Progenitor cell of endocrine pancreas (in vitro differentiated cells): ENCODE data around the gene TPSD1. TPM values are rescaled to one million over a fixed set of nuclear protein-coding genes. Genes with fewer than 3 reads are reported as not detected.

ENCODE experiments used
- DNase-seq: peaks from one replicate; pipeline ENCODE4 v3.0.0; 2021; ENCODE audit warnings: low spot score; ENCODE audit not compliant: unreplicated experiment
- H3K27ac Mint-ChIP-seq: 2 replicates; pipeline ENCODE4 v1.8.0; 2021; ENCODE audit warnings: mild to moderate bottlenecking, moderate library complexity, mixed read lengths
- H3K27me3 Mint-ChIP-seq: 2 replicates; pipeline ENCODE4 v1.8.0; 2021; ENCODE audit warnings: mixed read lengths
- H3K36me3 Mint-ChIP-seq: 2 replicates; pipeline ENCODE4 v1.8.0; 2022; ENCODE audit warnings: mixed read lengths; ENCODE audit not compliant: insufficient read depth
- H3K4me1 Mint-ChIP-seq: 2 replicates; pipeline ENCODE4 v1.8.0; 2021; ENCODE audit warnings: low read depth, mixed read lengths
- H3K4me3 Mint-ChIP-seq: 2 replicates; pipeline ENCODE4 v1.8.0; 2021; ENCODE audit warnings: low read depth, mild to moderate bottlenecking, moderate library complexity, mixed read lengths
- H3K9me3 Mint-ChIP-seq: 2 replicates; pipeline ENCODE4 v1.8.0; 2021; ENCODE audit warnings: low read depth, mixed read lengths
- CTCF ChIP-seq: fragments of 200-600 bp; sonication (generic); IDR thresholded peaks from one replicate; pipeline ENCODE4 v1.5.0; 2021; ENCODE audit warnings: antibody characterized with exemption, mild to moderate bottlenecking; ENCODE audit not compliant: unreplicated experiment
- total RNA-seq: library from RNA; stranded (reverse); gene quantifications from 2 replicates; pipeline ENCODE4 v1.2.1, GENCODE V29; 2021

The TPSD1 gene
- total RNA-seq, 1 donor from 2014 or later = not detected

- DNase-seq = no peak
- Mint-ChIP-seq H3K27me3 (no peaks in the 10 kb centered on the region), H3K36me3 (peaks cover 2% of the 10 kb centered on the region), H3K27ac (peak overlapping the region; percentile 64), H3K4me1 (peaks cover 22% of the 10 kb centered on the region), H3K9me3 (no peaks in the 10 kb centered on the region), H3K4me3 (peak overlapping the region; percentile 84)
- TF ChIP-seq CTCF = no peak
These were observed 52.4 kb downstream of the TPSD1 start for GRCh38 chr16:1308036-1308976.

Other genes with a start within 250 kb of the TPSD1 start
- 1.0 and 1.4 TPM in 2 replicates for gene SSTR5, start 183.3 kb upstream of the TPSD1 start, total RNA-seq
- gene C1QTNF8, start 159.8 kb upstream of the TPSD1 start, total RNA-seq = not detected in 2 replicates
- 42.3 and 42.8 TPM in 2 replicates for gene CACNA1H, start 103.0 kb upstream of the TPSD1 start, total RNA-seq
- gene TPSG1, start 30.8 kb upstream of the TPSD1 start, total RNA-seq = not detected in 2 replicates
- not detected in 2 replicates for gene TPSB2, start 25.9 kb upstream of the TPSD1 start, total RNA-seq
- gene TPSAB1, start 15.4 kb upstream of the TPSD1 start, total RNA-seq = not detected in 2 replicates
- gene UBE2I, start 53.6 kb downstream of the TPSD1 start, total RNA-seq = 211 and 212 TPM in 2 replicates
- gene BAIAP3, start 77.6 kb downstream of the TPSD1 start, total RNA-seq = 17.5 and 18.2 TPM in 2 replicates
- 52.6 and 56.8 TPM in 2 replicates for gene TSR3, start 95.8 kb downstream of the TPSD1 start, total RNA-seq
- gene GNPTG, start 95.9 kb downstream of the TPSD1 start, total RNA-seq = 49.7 and 51.7 TPM in 2 replicates
- gene UNKL, start 158.6 kb downstream of the TPSD1 start, total RNA-seq = 31.5 and 33.1 TPM in 2 replicates
- gene UQCC4, start 164.7 kb downstream of the TPSD1 start, total RNA-seq = 10.8 and 11.3 TPM in 2 replicates
- gene PERCC1, start 175.0 kb downstream of the TPSD1 start, total RNA-seq = 7.1 and 7.6 TPM in 2 replicates
- 4.8 and 5.7 TPM in 2 replicates for gene CCDC154, start 188.5 kb downstream of the TPSD1 start, total RNA-seq
- gene CLCN7, start 219.0 kb downstream of the TPSD1 start, total RNA-seq = 85.3 and 89.4 TPM in 2 replicates
- gene PTX4, start 232.9 kb downstream of the TPSD1 start, total RNA-seq = not detected in 2 replicates
- gene TELO2, start 237.3 kb downstream of the TPSD1 start, total RNA-seq = 73.4 and 77.2 TPM in 2 replicates